ENCODE data around the gene ACO2. TPM values are rescaled to one million over a fixed set of nuclear protein-coding genes. Genes with fewer than 3 reads are reported as not detected.
A peak's percentile ranks its signal among the peaks of the same experiment; 100 is the strongest.

The ACO2 gene
- total RNA-seq, 1 donor = 57.9 TPM

- Histone ChIP-seq H3K27ac (ENCODE audit: low read depth, low read length) (peak overlapping the region; percentile 98), H3K36me3 (ENCODE audit: insufficient read depth, low read length) (peaks cover 20% of the 10 kb centered on the region), H3K4me1 (ENCODE audit: insufficient read depth, low read length) (peaks cover 21% of the 10 kb centered on the region), H3K27me3 (ENCODE audit: insufficient read depth, low read length) (no peaks in the 10 kb centered on the region), H2AFZ (ENCODE audit: low read length) (peak overlapping the region; percentile 61), H3K79me2 (ENCODE audit: insufficient read depth, low read length) (peaks cover 71% of the 10 kb centered on the region), H4K20me1 (ENCODE audit: insufficient read depth, low read length) (peaks cover 46% of the 10 kb centered on the region), H3K9me3 (ENCODE audit: low read depth, low read length) (no peaks in the 10 kb centered on the region), H3K4me2 (ENCODE audit: insufficient read depth, low read length) (peak overlapping the region; percentile 94), H3K4me3 (ENCODE audit: insufficient read depth, low read length) (peak overlapping the region; percentile 88)
- DNase-seq (ENCODE audit: insufficient read length, low spot score, missing footprints) = peak; percentile 98
- no peak for TF ChIP-seq CTCF (IDR thresholded peaks at IDR 0.05; ENCODE audit: extremely low read depth, low read depth, low read length)
Measured at GRCh38 chr22:41444360-41445128, 24.4 kb upstream of the ACO2 start.

GRCh38 chr22:41445129-41446056 lies 23.5 kb upstream of the ACO2 start:
- peaks cover 42% of the 10 kb centered on the region for H4K20me1 ChIP-seq (ENCODE audit: insufficient read depth, low read length)
- H3K79me2 ChIP-seq (ENCODE audit: insufficient read depth, low read length) = peaks cover 63% of the 10 kb centered on the region
- peak overlapping the region; percentile 94 for H3K4me2 ChIP-seq (ENCODE audit: insufficient read depth, low read length)
- peak overlapping the region; percentile 88 for H3K4me3 ChIP-seq (ENCODE audit: insufficient read depth, low read length)
- no peak for DNase-seq (ENCODE audit: insufficient read length, low spot score, missing footprints)
- H3K9me3 ChIP-seq (ENCODE audit: low read depth, low read length) = no peaks in the 10 kb centered on the region
- peaks cover 21% of the 10 kb centered on the region for H3K4me1 ChIP-seq (ENCODE audit: insufficient read depth, low read length)
- peaks cover 16% of the 10 kb centered on the region for H3K36me3 ChIP-seq (ENCODE audit: insufficient read depth, low read length)
- H2AFZ ChIP-seq (ENCODE audit: low read length) = no peak overlapping the region
- no peaks in the 10 kb centered on the region for H3K27me3 ChIP-seq (ENCODE audit: insufficient read depth, low read length)
- peak overlapping the region; percentile 98 for H3K27ac ChIP-seq (ENCODE audit: low read depth, low read length)
- TF ChIP-seq CTCF (IDR thresholded peaks at IDR 0.05; ENCODE audit: extremely low read depth, low read depth, low read length) = no peak

- Histone ChIP-seq H2AFZ (ENCODE audit: low read length) (no peak overlapping the region), H3K79me2 (ENCODE audit: insufficient read depth, low read length) (peaks cover 56% of the 10 kb centered on the region), H3K4me2 (ENCODE audit: insufficient read depth, low read length) (peak overlapping the region; percentile 94)
Measured at GRCh38 chr22:41446057-41446501, 22.8 kb upstream of the ACO2 start.

More at GRCh38 chr22:41446057-41446501, 22.8 kb upstream of the ACO2 start:
- TF ChIP-seq CTCF (IDR thresholded peaks at IDR 0.05; ENCODE audit: extremely low read depth, low read depth, low read length) = no peak
- peaks cover 13% of the 10 kb centered on the region for H3K36me3 ChIP-seq (ENCODE audit: insufficient read depth, low read length)
- H3K9me3 ChIP-seq (ENCODE audit: low read depth, low read length) = no peaks in the 10 kb centered on the region
- peaks cover 36% of the 10 kb centered on the region for H4K20me1 ChIP-seq (ENCODE audit: insufficient read depth, low read length)
- peak; percentile 36 for DNase-seq (ENCODE audit: insufficient read length, low spot score, missing footprints)
- H3K4me3 ChIP-seq (ENCODE audit: insufficient read depth, low read length) = peak overlapping the region; percentile 88
- no peaks in the 10 kb centered on the region for H3K27me3 ChIP-seq (ENCODE audit: insufficient read depth, low read length)
- peak overlapping the region; percentile 98 for H3K27ac ChIP-seq (ENCODE audit: low read depth, low read length)
- H3K4me1 ChIP-seq (ENCODE audit: insufficient read depth, low read length) = peaks cover 21% of the 10 kb centered on the region

Data from osteoblast (primary cell).